K562 (cell line): ENCODE results near the gene EDEM1. TPM values are rescaled to one million over a fixed set of nuclear protein-coding genes. Genes with fewer than 3 reads are reported as not detected.

ENCODE experiments used
- ATAC-seq: fragments of 200-7000 bp; cut with Tn5 transposase; 3 replicates; pipeline ENCODE4 v1.9.1; 2020; ENCODE audit warnings: moderate library complexity
- BruUV-seq: library from RNA; stranded (reverse); fragments of 400-500 nt; replicated peaks from 2 replicates; lab custom pipeline; 2021; lab: Mats Ljungman, UMichigan
- CTCF ChIA-PET: fragments of 300-600 bp; formaldehyde crosslinking; extraction: SDS; loops from one replicate; lab custom pipeline; 2021; ENCODE audit warnings: low intra/inter-chr PET ratio; lab: Yijun Ruan, JAX
- POLR2A ChIA-PET: fragments of 300-600, 350-650 bp; sonication (Branson Sonifier 250); formaldehyde crosslinking; extraction: SDS; loops from one replicate; lab custom pipeline; 2021; ENCODE audit warnings: antibody characterized with exemption, inconsistent platforms; lab: Yijun Ruan, JAX
- DNase-seq, 4 experiments: peaks; one replicate each; pipeline versions ENCODE4 v3.0.0 to v3.0.0-alpha.2; 2011 to 2018; ENCODE audit warnings: low spot score in 3 of 4, mixed read lengths in 3 of 4; ENCODE audit errors: extremely low read depth in 1 of 4
- FAIRE-seq: peaks from 2 replicates; lab custom pipeline; 2011; peaks lifted over from hg19 to GRCh38; lab: Jason Lieb, UNC
- H2AFZ ChIP-seq: 2 replicates; pipeline ENCODE4 v1.6.0; 2011; ENCODE audit warnings: low read depth, low read length, control low read depth, inconsistent platforms
- H3K27ac ChIP-seq: fragments of 200-600 bp; 3 replicates; pipeline ENCODE4 v1.8.0; 2011; ENCODE audit warnings: low read depth, mild to moderate bottlenecking, control low read depth, inconsistent platforms, low read length, moderate library complexity, mixed read lengths; ENCODE audit errors: extremely low read depth
- H3K27me3 ChIP-seq, 2 experiments: fragments of 300-600 bp in 1 of 2; 2 replicates in 1 of 2; 3 replicates in 1 of 2; pipeline versions ENCODE4 v1.6.0 to v1.8.0; 2011; ENCODE audit warnings: inconsistent platforms in 2 of 2, low read length in 2 of 2, mild to moderate bottlenecking in 1 of 2, mixed read lengths in 1 of 2, moderate library complexity in 1 of 2; ENCODE audit not compliant: control insufficient read depth in 2 of 2, insufficient read depth in 2 of 2
- H3K36me3 ChIP-seq: fragments of 300-600 bp; 3 replicates; pipeline ENCODE4 v1.8.0; 2011; ENCODE audit warnings: mild to moderate bottlenecking, low read length, inconsistent platforms; ENCODE audit not compliant: control insufficient read depth, insufficient read depth
- H3K4me1 ChIP-seq, 2 experiments: fragments of 200-600 bp in 1 of 2; replicated peaks in 1 of 2; 2 replicates in 1 of 2; 3 replicates in 1 of 2; pipeline versions ENCODE4 v1.5.1 to v1.8.0; 2011; ENCODE audit warnings: inconsistent platforms in 2 of 2, low read length in 2 of 2, mild to moderate bottlenecking in 1 of 2, mixed read lengths in 1 of 2, moderate library complexity in 1 of 2; ENCODE audit not compliant: control insufficient read depth in 2 of 2, insufficient read depth in 2 of 2
- H3K4me2 ChIP-seq: 2 replicates; pipeline ENCODE4 v1.6.1; 2011; ENCODE audit warnings: low read length, control low read depth, inconsistent platforms, mixed read lengths; ENCODE audit not compliant: insufficient read depth
- H3K4me3 ChIP-seq: fragments of 200-600 bp; sonication (generic), shearing (Covaris generic); 2 replicates; pipeline ENCODE4 v1.5.1; 2016; ENCODE audit warnings: control low read depth, inconsistent platforms
- H3K79me2 ChIP-seq: fragments of 200-600 bp; 3 replicates; pipeline ENCODE4 v1.8.0; 2011; ENCODE audit warnings: low read length, inconsistent platforms; ENCODE audit not compliant: control insufficient read depth, insufficient read depth
- H3K9ac ChIP-seq, 2 experiments: 2 replicates each; pipeline versions ENCODE4 v1.6.0 to v1.6.1; 2011; ENCODE audit warnings: low read depth in 2 of 2, low read length in 2 of 2, control low read depth in 1 of 2, inconsistent platforms in 1 of 2, mild to moderate bottlenecking in 1 of 2, mixed read lengths in 1 of 2; ENCODE audit not compliant: insufficient read depth in 1 of 2
- H3K9me1 ChIP-seq: one replicate; pipeline ENCODE4 v1.6.0; 2011; ENCODE audit warnings: inconsistent platforms, mild to moderate bottlenecking, low read length, moderate library complexity; ENCODE audit not compliant: control insufficient read depth, insufficient read depth
- H3K9me3 ChIP-seq: replicated peaks from 2 replicates; pipeline ENCODE4 v1.5.1; 2011; ENCODE audit warnings: low read depth, low read length, inconsistent platforms; ENCODE audit not compliant: control insufficient read depth, insufficient read depth
- H4K20me1 ChIP-seq: replicated peaks from 2 replicates; pipeline ENCODE4 v1.6.1; 2011; ENCODE audit warnings: low read length, inconsistent platforms, mixed read lengths; ENCODE audit not compliant: control insufficient read depth, insufficient read depth
- BCOR ChIP-seq: fragments of 450-650 bp; IDR thresholded peaks from 2 replicates; pipeline ENCODE4 v1.6.1; 2016
- CBFA2T3 ChIP-seq: fragments of 450-650 bp; IDR thresholded peaks from 2 replicates; pipeline ENCODE4 v1.6.1; 2017
- FIP1L1 ChIP-seq: fragments of 200-400 bp; formaldehyde crosslinking; IDR thresholded peaks from 2 replicates; pipeline ENCODE4 v1.6.1; 2018; ENCODE audit warnings: mild to moderate bottlenecking, low read depth, low read length; ENCODE audit not compliant: poor library complexity, severe bottlenecking
- HCFC1 ChIP-seq: IDR thresholded peaks from 2 replicates; pipeline ENCODE4 v1.6.1; 2012; ENCODE audit warnings: low read depth, low read length, improper control_type of control experiment
- KAT8 ChIP-seq: fragments of 450-650 bp; IDR thresholded peaks from 2 replicates; pipeline ENCODE4 v1.6.1; 2016; ENCODE audit warnings: low read depth, mild to moderate bottlenecking
- NCOR1 ChIP-seq: fragments of 450-650 bp; IDR thresholded peaks from 2 replicates; pipeline ENCODE4 v1.6.1; 2016; ENCODE audit warnings: mild to moderate bottlenecking, moderate library complexity
- NFE2 ChIP-seq: IDR thresholded peaks from 2 replicates; pipeline ENCODE4 v1.6.1; 2014; ENCODE audit warnings: antibody characterized with exemption, low read depth
- RERE ChIP-seq: sonication (generic); formaldehyde crosslinking; IDR thresholded peaks from 2 replicates; pipeline ENCODE4 v1.8.0; 2023; ENCODE audit warnings: missing genetic modification reagents, mild to moderate bottlenecking, borderline replicate concordance
- TRIM24 ChIP-seq, 2 experiments: fragments of 450-650 bp; IDR thresholded peaks; 2 replicates each; pipeline ENCODE4 v1.6.1; 2016
- ZBTB8A ChIP-seq: fragments of 450-650 bp; IDR thresholded peaks from 2 replicates; pipeline ENCODE4 v1.6.1; 2018; ENCODE audit warnings: mild to moderate bottlenecking, moderate library complexity; ENCODE audit not compliant: partially characterized antibody
- ZFP91 ChIP-seq: sonication (generic); formaldehyde crosslinking; IDR thresholded peaks from 2 replicates; pipeline ENCODE4 v1.8.0; 2022; ENCODE audit warnings: mild to moderate bottlenecking, missing genetic modification reagents
- ZFPM2 ChIP-seq: fragments of 250-450 bp; sonication (Bioruptor Pico); IDR thresholded peaks from 2 replicates; pipeline ENCODE4 v1.5.1; 2022; ENCODE audit warnings: mild to moderate bottlenecking
- ZNF280A ChIP-seq: fragments of 450-650 bp; IDR thresholded peaks from 2 replicates; pipeline ENCODE4 v1.6.1; 2018; ENCODE audit warnings: mild to moderate bottlenecking, low read depth; ENCODE audit not compliant: partially characterized antibody
- ZNF431 ChIP-seq: sonication (generic); formaldehyde crosslinking; IDR thresholded peaks from 2 replicates; pipeline ENCODE4 v1.8.0; 2022; ENCODE audit warnings: mild to moderate bottlenecking, missing genetic modification reagents
- WGBS: fragments of 100-300 bp; shearing (Covaris generic); methylation state at CpG from one replicate; pipeline ENCODE4 v1.1.6; 2016; ENCODE audit warnings: low coverage, mixed read lengths; ENCODE audit not compliant: insufficient coverage; ENCODE audit errors: missing lambda C conversion rate; 5-methylcytosine and 5-hydroxymethylcytosine counted together
- in situ Hi-C: fragments of 300-500 bp; cut with MboI; formaldehyde crosslinking; loops from 4 replicates; pipeline ENCODE4 v1.15.0; 2018; ENCODE audit warnings: inconsistent platforms, mixed read lengths
- intact Hi-C: fragments of 100-400 bp; cut with micrococcal nuclease; formaldehyde crosslinking; loops from 2 replicates; pipeline ENCODE4 v1.14.2; 2022
- polyA plus RNA-seq, 8 experiments: library from polyadenylated mRNA; depleted of rRNA in 4 of 8; stranded (reverse) in 5 of 8; unstranded in 3 of 8; fragments of >200 nt; fragmentation: Nextera tagmentation in 2 of 8; fragmentation: Illumina TruSeq in 1 of 8; extraction: Ambion mirVana in 2 of 8; extraction: Trizol in 1 of 8; gene quantifications; 2 replicates each; pipeline versions ENCODE4 v1.2.1 to v1.2.3, GENCODE V29; 2011 to 2014; ENCODE audit warnings: inconsistent platforms in 1 of 8, missing spikeins in 1 of 8
- total RNA-seq, 7 experiments: library from RNA; depleted of rRNA in 6 of 7; stranded (reverse); fragments of >200 nt in 6 of 7; fragmentation: Illumina TruSeq in 2 of 7; extraction: Trizol in 2 of 7; gene quantifications; 2 replicates each; pipeline versions ENCODE4 v1.2.1 to v1.2.3, GENCODE V29; 2011 to 2021; ENCODE audit warnings: low replicate concordance in 1 of 7

Gene EDEM1
- total and polyA plus RNA-seq, 9 of the 15 experiments (the other 6 are each of a cell fraction or from before 2014, with no cell fraction given), result 6.2 to 36.7 (median 14.3) TPM

- TF ChIP-seq ZNF280A (no peak), BCOR (no peak), FIP1L1 (no peak), NCOR1 (no peak), ZNF431 (CRISPR knock-in tag) (no peak), TRIM24 (IDR thresholded peaks at IDR 0.05) (no peak), HCFC1 (no peak), ZBTB8A (no peak), ZFPM2 (CRISPR knock-in tag) (no peak)
These were observed 16.5 kb upstream of the EDEM1 start (continued) for GRCh38 chr3:5170975-5171374.

- Histone ChIP-seq H3K4me3 (no peak overlapping the region), H3K79me2 (peaks cover 36% of the 10 kb centered on the region), H3K27me3 (no peaks in the 10 kb centered on the region), H3K9ac (no peak overlapping the region), H3K9me1 (no peaks in the 10 kb centered on the region), H3K9me3 (no peaks in the 10 kb centered on the region), H3K4me2 (no peak overlapping the region), H3K4me1 (peaks cover 0 to 15% of the 10 kb centered on the region in 2 experiments; a peak in 3 of 5 replicates), H2AFZ (no peak overlapping the region), H3K27ac (no peak overlapping the region), H3K36me3 (peaks cover 63% of the 10 kb centered on the region), H4K20me1 (no peaks in the 10 kb centered on the region; the same call in 1 of the 2 replicates)
- WGBS, result 95% methylated on average over 4 of the region's 4 CpGs
- DNase-seq, result no peak
- ChIA-PET POLR2A (interaction anchor here (1.2 to 2.3 kb wide), 2 partner anchors 12 to 17 kb away, joined by 3 to 10 read pairs; no protein-coding TSS in a partner anchor), CTCF (no interaction called here)
- intact Hi-C loops, result no loop called here
- ATAC-seq, result no peak
- in situ Hi-C loops, result no loop called here
- FAIRE-seq, result no peak
- BruUV-seq, result no TSS peak
- TF ChIP-seq TRIM24 (IDR thresholded peaks at IDR 0.05) (no peak), RERE (CRISPR knock-in tag) (no peak), ZFP91 (CRISPR knock-in tag) (no peak), CBFA2T3 (no peak), NFE2 (no peak), KAT8 (no peak)
These were observed 15.5 kb upstream of the EDEM1 start for GRCh38 chr3:5172018-5172417.
